Cardiac fibroblast (primary cell): ENCODE results near the gene ADPRS.

Experiments
- DNase-seq, 2 donors: peaks; one replicate each; pipeline versions ENCODE4 v3.0.0 to v3.0.0-alpha.2; 2010; ENCODE audit warnings: low read depth in 2 of 2
- H3K4me3 ChIP-seq, 2 donors: replicated peaks in 1 of 2; 1 replicate in 1 of 2; 2 replicates in 1 of 2; pipeline ENCODE4 v1.5.1; 2011; ENCODE audit warnings: low read depth in 2 of 2, low read length in 2 of 2, mild to moderate bottlenecking in 2 of 2, moderate library complexity in 1 of 2
- TF ChIP-seq, protein P1 (sequence below): IDR thresholded peaks from one replicate; pipeline ENCODE4 v1.5.1; 2011; ENCODE audit warnings: low read depth, mild to moderate bottlenecking, low read length, inconsistent platforms

Gene ADPRS

DNA sequence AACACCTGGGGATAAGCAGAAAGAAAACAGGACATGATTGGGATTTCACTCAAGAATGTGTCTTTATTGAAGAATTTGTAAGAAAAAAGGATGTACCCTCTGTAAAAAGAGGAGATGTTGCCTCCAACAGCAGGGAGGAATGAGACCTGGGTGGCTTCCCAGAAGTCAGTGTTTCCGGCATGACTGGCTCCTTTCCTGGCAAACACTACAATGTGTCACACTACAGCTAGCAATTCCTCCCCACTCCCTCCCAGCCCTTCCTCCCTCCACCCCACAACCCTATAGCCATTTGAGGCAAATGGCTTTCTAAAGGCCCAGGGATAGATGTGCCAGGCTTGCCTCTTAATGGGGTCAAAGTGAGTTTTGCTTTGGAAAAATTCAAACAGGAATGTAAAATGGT lies 47.8 kb downstream of the ADPRS start:
- no peak overlapping the region for H3K4me3 ChIP-seq
- DNase-seq, result peak; percentile 90 to 91
- TF ChIP-seq, protein P1, sequence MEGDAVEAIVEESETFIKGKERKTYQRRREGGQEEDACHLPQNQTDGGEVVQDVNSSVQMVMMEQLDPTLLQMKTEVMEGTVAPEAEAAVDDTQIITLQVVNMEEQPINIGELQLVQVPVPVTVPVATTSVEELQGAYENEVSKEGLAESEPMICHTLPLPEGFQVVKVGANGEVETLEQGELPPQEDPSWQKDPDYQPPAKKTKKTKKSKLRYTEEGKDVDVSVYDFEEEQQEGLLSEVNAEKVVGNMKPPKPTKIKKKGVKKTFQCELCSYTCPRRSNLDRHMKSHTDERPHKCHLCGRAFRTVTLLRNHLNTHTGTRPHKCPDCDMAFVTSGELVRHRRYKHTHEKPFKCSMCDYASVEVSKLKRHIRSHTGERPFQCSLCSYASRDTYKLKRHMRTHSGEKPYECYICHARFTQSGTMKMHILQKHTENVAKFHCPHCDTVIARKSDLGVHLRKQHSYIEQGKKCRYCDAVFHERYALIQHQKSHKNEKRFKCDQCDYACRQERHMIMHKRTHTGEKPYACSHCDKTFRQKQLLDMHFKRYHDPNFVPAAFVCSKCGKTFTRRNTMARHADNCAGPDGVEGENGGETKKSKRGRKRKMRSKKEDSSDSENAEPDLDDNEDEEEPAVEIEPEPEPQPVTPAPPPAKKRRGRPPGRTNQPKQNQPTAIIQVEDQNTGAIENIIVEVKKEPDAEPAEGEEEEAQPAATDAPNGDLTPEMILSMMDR, result no peak

DNA sequence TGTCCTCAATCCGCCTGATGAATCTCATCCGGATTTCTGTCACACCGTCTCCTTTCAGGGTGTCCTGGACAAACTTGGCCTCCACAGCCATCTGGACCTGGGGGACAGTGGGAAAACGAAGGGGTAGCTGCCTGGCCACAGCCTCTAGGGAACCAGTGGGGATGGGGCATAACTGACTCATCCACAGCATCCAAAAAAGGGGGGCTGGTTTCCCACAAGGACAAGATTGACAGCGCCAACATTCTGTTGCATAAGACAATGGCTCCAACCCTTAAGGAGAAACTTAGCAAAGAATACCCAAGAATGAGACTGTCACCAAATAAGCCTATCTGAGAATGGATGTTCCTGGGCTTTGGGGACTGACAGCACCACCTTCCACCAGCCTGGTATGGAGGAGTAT lies 48.5 kb downstream of the ADPRS start:
- TF ChIP-seq, protein P1, result no peak
- DNase-seq, result no peak
- H3K4me3 ChIP-seq, result no peak overlapping the region

DNA sequence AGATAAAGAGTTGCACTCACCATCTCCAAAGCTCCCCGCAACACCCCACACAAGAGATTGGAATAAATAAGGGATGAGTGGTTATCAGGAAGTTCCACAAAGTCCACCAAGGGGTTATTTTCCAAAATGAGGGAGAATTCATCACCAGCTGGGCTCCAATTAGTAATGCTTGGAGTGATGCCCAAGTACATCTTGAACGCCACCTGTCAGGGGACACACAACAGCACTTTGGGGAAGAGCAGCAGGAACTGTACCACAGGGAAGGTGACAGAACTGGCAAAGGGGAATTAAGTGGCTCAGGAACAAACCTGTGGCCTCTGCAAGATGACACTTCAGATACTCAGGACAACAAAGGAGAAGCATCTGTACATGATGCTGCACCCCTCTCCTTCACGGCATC lies 49.1 kb downstream of the ADPRS start:
- DNase-seq, result no peak
- H3K4me3 ChIP-seq, result no peak overlapping the region
- TF ChIP-seq, protein P1, result no peak

DNA sequence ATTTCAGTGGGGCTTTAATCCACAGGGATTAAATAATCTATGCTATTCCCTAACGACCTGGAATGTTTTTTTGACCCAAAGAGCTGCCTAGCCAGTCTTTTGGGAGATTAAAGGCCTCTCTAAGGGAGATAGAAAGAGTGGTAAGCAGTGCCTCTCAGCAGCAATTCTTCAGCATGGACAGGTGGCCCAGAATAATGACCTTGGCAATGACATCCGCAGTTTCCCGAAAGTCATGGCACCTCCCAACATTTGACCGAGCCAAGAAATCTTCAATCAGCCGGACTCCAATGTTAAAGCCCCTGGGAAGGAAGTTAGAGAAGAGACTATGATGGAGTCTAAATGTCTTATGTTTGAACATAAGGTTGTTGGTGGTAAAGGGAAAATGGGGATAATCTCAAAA lies 50.8 kb downstream of the ADPRS start:
- TF ChIP-seq, protein P1, result no peak
- no peak for DNase-seq
- H3K4me3 ChIP-seq, result no peak overlapping the region

DNA sequence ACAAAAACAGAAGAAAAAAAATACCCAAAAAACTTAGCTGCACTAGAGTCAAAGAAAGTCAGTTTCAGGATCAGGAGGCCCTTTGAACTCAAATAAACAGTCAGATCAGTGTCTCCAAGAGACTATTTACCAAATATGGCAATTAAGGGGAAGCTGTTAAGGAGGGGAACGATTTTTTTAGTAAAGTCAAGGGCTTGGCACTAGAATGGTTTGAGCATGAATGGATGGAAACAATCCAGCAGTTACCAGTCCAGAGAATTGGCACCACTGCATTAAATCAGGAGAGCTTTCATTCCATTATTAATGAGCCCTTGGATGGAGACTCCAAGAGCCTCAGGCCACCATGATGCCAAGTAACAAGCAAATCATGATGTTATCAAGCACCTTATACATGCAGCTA lies 53.4 kb downstream of the ADPRS start:
- DNase-seq, result peak in 1 of 2 donors; percentile 30
- no peak overlapping the region for H3K4me3 ChIP-seq
- TF ChIP-seq, protein P1, result no peak

DNA sequence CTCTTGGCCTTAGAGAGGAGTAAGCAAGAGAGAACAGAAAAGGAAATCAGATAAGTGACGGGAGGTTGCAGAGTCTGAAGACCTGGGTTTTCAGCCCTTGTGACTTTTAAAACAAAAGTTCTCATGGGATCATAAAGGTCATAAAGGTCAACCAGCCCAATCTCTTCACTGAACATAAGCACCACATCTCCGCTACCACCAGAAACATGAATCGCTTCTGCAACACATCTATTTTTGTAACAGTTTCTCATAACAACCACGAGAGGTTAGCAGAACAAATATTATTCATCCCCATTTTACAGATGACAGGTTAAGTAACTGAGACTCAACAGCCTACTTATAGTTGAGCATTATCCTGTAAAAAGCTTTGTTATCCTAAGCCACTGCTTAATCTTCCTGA lies 54.7 kb downstream of the ADPRS start:
- no peak overlapping the region for H3K4me3 ChIP-seq
- DNase-seq, result no peak
- TF ChIP-seq, protein P1, result no peak
